ENCODE data around the gene IDH3B.

Gene IDH3B

DNA sequence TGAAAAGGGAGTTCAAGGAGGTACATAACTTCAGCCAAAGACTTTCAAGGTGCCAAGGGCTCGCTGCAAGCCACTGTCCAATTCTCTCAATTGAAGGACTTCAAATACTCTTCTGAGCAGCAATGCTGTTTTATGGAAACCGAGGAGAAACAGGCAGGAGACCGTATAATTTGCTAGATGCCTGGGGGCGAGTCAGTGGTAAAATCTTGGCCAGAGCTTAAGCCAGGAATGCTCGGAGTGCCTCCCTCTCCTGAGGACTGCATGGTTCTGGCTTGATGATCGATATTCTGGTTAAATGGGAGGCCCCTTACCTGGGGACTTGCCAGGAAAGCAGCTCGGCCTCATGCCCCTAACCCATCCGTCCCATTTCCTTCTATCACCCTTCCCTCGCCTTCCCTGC, 47.4 kb downstream of the IDH3B start:
- DNase-seq: no peak

DNA sequence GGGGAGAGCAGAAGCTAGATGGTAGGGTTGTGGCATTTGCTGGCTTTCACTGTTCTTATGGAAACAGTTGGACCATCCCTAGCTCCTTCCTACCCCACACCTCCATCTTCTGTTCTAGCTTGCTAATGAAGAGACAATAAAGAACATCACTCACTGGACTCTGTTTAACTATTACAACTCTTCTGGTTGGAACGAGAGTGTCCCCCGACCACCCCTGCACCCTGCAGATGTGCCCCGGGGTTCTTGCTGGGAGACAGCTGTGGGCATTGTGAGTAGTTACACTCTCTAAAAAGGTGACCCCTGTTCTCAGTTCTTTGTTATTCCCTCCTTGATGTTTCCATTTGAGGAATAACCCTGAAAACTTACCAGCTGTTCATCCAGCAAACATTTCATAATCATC, 51.9 kb downstream of the IDH3B start:
- DNase-seq: no peak

DNA sequence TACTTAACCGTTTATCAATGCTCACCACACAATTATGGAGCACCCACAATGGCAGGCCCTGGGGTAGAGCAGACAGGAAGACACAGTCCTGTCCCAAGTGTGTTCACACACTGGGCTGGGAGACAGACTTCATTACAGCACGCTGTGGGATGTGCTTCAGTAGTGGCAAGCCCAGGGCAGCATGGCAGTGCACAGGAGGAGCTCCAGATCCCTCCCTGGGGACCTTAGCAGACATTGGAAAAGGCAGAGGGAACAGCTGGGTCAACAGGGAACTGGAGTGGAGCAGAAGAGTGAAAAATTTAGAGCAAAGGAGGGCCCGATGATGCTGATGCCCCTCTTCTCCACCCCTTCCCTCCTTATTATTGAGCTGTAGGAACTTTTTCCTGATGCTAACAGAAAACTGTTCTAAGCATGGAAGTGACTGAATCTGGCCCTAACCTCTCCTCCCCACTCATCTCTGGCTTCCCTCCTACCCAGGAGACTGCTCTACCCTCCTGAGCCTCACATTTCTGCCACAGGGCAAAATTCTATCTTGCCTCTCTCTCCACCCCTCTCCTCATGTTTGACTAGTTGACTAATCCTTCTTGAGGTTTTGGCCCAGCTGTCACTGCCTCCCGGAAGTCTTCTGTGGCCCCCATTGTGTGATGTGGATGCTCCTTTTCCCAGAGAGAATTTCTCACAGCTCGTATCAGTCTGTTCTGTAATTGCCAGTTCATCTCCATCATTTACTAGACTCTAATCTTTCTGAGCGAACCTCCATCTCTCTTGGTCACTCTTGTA, 52.9 kb downstream of the IDH3B start:
- no peak for DNase-seq

DNA sequence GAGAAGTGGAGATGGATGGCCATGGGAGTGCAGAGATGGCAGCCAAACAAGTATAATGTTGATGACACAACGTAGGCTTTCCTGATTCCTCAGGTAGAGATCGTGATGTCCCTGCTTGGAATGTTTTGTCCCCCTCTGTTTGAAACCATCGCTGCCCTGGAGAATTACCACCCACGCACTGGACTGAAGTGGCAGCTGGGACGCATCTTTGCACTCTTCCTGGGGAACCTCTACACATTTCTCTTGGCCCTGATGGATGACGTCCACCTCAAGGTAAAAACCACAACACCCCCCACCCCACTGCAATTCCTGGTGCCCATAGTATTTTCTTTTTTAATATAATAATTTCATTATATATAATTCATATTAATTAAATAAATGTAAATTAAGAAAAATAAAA, 53.7 kb downstream of the IDH3B start:
- no peak for DNase-seq

Measured in effector CD8-positive, alpha-beta T cell (primary cell).